ENCODE data around the gene LIPC. TPM values are rescaled to one million over a fixed set of nuclear protein-coding genes. Genes with fewer than 3 reads are reported as not detected.

LIPC gene
- total RNA-seq, 1 experiment from 2014 or later = not detected

DNA sequence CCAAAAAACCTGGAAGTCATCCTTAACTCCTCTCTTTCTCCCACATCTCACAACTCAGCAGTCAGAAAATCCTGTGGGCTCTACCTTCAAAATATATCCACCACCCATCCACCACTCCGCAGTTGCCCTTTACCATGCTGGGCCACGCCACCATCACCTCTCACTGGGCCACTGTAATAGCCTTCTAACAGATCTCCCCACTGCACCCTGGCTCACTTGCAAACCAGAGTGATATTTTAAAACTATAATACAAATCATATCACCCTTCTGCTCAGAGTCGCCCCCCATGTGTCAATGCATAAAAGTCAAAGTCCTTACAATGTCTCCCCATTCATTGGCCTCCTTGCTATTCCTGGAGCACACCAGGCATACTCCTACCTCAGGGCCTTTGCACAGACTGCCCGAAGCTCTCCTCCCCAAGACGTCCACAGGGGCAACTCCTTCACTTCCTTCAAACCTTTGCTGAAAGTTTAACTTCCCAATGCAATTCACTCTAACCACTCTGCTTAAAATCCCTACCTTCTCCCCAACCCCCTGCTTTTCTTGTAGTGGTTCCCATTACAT lies 1.5 kb upstream of the LIPC start:
- Mint-ChIP-seq H3K4me3 (no peak overlapping the region), H3K9me3 (peaks cover 4% of the 10 kb centered on the region; the same call in 1 of the 2 replicates), H3K27me3 (ENCODE audit: low read depth) (no peaks in the 10 kb centered on the region), H3K27ac (no peak overlapping the region), H3K4me1 (peaks cover 4% of the 10 kb centered on the region; the same call in 1 of the 2 replicates), H3K36me3 (no peaks in the 10 kb centered on the region)
- ChIA-PET CTCF (no interaction called here), POLR2A (no interaction called here)
- ATAC-seq (no peak), DNase-seq (ENCODE audit: low spot score) (no peak)
- TF ChIP-seq ESRRA (CRISPR knock-in tag; IDR thresholded peaks at IDR 0.05; ENCODE audit: borderline replicate concordance) (no peak), CREB1 (CRISPR knock-in tag; IDR thresholded peaks at IDR 0.05) (no peak), FOXJ3 (CRISPR knock-in tag; IDR thresholded peaks at IDR 0.05; ENCODE audit: borderline replicate concordance) (no peak), ZBTB21 (CRISPR knock-in tag; IDR thresholded peaks at IDR 0.05; ENCODE audit: borderline replicate concordance) (no peak), CBFB (CRISPR knock-in tag; IDR thresholded peaks at IDR 0.05; ENCODE audit: low read depth) (no peak), SOX15 (CRISPR knock-in tag; IDR thresholded peaks at IDR 0.05) (no peak), MXD4 (CRISPR knock-in tag; IDR thresholded peaks at IDR 0.05; ENCODE audit: borderline replicate concordance) (no peak), TEAD4 (CRISPR knock-in tag; IDR thresholded peaks at IDR 0.05) (no peak)
- TF ChIP-seq, protein P1, sequence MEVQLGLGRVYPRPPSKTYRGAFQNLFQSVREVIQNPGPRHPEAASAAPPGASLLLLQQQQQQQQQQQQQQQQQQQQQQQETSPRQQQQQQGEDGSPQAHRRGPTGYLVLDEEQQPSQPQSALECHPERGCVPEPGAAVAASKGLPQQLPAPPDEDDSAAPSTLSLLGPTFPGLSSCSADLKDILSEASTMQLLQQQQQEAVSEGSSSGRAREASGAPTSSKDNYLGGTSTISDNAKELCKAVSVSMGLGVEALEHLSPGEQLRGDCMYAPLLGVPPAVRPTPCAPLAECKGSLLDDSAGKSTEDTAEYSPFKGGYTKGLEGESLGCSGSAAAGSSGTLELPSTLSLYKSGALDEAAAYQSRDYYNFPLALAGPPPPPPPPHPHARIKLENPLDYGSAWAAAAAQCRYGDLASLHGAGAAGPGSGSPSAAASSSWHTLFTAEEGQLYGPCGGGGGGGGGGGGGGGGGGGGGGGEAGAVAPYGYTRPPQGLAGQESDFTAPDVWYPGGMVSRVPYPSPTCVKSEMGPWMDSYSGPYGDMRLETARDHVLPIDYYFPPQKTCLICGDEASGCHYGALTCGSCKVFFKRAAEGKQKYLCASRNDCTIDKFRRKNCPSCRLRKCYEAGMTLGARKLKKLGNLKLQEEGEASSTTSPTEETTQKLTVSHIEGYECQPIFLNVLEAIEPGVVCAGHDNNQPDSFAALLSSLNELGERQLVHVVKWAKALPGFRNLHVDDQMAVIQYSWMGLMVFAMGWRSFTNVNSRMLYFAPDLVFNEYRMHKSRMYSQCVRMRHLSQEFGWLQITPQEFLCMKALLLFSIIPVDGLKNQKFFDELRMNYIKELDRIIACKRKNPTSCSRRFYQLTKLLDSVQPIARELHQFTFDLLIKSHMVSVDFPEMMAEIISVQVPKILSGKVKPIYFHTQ (CRISPR knock-in tag; IDR thresholded peaks at IDR 0.05) = no peak
- TF ChIP-seq, protein P2, sequence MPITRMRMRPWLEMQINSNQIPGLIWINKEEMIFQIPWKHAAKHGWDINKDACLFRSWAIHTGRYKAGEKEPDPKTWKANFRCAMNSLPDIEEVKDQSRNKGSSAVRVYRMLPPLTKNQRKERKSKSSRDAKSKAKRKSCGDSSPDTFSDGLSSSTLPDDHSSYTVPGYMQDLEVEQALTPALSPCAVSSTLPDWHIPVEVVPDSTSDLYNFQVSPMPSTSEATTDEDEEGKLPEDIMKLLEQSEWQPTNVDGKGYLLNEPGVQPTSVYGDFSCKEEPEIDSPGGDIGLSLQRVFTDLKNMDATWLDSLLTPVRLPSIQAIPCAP (CRISPR knock-in tag; IDR thresholded peaks at IDR 0.05) = no peak
- TF ChIP-seq, protein P3, sequence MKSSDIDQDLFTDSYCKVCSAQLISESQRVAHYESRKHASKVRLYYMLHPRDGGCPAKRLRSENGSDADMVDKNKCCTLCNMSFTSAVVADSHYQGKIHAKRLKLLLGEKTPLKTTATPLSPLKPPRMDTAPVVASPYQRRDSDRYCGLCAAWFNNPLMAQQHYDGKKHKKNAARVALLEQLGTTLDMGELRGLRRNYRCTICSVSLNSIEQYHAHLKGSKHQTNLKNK (CRISPR knock-in tag; IDR thresholded peaks at IDR 0.05) = no peak

DNA sequence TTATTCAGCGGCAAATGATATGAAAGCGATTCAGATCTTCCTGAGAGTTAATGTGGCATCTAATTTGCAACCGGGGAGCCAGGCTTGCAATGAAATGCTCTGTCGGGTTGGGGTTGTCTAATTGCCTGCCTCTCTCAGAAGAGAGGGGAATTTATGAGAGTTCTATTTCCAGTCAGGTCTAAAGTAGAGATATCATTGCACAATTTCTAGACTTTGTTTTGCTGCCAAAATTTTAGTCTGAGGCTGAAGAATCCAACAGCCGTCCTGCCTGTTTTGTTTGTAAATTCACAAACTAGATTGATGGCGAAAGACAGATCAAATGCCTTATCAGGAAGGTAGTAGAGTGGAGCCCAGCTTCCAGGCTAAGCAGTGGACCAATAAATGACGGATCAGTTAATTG lies 610 bp downstream of the LIPC start:
- ATAC-seq = no peak
- Mint-ChIP-seq H3K36me3 (no peaks in the 10 kb centered on the region), H3K4me3 (no peak overlapping the region), H3K27me3 (ENCODE audit: low read depth) (no peaks in the 10 kb centered on the region), H3K9me3 (peaks cover 4% of the 10 kb centered on the region; the same call in 1 of the 2 replicates), H3K27ac (no peak overlapping the region), H3K4me1 (peaks cover 4% of the 10 kb centered on the region; the same call in 1 of the 2 replicates)
- POLR2A ChIA-PET = no interaction called here
- no peak for DNase-seq (ENCODE audit: low spot score)
- CTCF ChIA-PET = no interaction called here
- TF ChIP-seq TEAD4 (CRISPR knock-in tag; IDR thresholded peaks at IDR 0.05) = no peak
- TF ChIP-seq, protein P4, sequence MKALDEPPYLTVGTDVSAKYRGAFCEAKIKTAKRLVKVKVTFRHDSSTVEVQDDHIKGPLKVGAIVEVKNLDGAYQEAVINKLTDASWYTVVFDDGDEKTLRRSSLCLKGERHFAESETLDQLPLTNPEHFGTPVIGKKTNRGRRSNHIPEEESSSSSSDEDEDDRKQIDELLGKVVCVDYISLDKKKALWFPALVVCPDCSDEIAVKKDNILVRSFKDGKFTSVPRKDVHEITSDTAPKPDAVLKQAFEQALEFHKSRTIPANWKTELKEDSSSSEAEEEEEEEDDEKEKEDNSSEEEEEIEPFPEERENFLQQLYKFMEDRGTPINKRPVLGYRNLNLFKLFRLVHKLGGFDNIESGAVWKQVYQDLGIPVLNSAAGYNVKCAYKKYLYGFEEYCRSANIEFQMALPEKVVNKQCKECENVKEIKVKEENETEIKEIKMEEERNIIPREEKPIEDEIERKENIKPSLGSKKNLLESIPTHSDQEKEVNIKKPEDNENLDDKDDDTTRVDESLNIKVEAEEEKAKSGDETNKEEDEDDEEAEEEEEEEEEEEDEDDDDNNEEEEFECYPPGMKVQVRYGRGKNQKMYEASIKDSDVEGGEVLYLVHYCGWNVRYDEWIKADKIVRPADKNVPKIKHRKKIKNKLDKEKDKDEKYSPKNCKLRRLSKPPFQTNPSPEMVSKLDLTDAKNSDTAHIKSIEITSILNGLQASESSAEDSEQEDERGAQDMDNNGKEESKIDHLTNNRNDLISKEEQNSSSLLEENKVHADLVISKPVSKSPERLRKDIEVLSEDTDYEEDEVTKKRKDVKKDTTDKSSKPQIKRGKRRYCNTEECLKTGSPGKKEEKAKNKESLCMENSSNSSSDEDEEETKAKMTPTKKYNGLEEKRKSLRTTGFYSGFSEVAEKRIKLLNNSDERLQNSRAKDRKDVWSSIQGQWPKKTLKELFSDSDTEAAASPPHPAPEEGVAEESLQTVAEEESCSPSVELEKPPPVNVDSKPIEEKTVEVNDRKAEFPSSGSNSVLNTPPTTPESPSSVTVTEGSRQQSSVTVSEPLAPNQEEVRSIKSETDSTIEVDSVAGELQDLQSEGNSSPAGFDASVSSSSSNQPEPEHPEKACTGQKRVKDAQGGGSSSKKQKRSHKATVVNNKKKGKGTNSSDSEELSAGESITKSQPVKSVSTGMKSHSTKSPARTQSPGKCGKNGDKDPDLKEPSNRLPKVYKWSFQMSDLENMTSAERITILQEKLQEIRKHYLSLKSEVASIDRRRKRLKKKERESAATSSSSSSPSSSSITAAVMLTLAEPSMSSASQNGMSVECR (CRISPR knock-in tag; IDR thresholded peaks at IDR 0.05; ENCODE audit: borderline replicate concordance) = no peak
- no peak for TF ChIP-seq OVOL2 (CRISPR knock-in tag; IDR thresholded peaks at IDR 0.05; ENCODE audit: borderline replicate concordance)
- no peak for TF ChIP-seq GRHL2 (CRISPR knock-in tag; IDR thresholded peaks at IDR 0.05; ENCODE audit: insufficient replicate concordance, severe bottlenecking)
- TF ChIP-seq, protein P5, sequence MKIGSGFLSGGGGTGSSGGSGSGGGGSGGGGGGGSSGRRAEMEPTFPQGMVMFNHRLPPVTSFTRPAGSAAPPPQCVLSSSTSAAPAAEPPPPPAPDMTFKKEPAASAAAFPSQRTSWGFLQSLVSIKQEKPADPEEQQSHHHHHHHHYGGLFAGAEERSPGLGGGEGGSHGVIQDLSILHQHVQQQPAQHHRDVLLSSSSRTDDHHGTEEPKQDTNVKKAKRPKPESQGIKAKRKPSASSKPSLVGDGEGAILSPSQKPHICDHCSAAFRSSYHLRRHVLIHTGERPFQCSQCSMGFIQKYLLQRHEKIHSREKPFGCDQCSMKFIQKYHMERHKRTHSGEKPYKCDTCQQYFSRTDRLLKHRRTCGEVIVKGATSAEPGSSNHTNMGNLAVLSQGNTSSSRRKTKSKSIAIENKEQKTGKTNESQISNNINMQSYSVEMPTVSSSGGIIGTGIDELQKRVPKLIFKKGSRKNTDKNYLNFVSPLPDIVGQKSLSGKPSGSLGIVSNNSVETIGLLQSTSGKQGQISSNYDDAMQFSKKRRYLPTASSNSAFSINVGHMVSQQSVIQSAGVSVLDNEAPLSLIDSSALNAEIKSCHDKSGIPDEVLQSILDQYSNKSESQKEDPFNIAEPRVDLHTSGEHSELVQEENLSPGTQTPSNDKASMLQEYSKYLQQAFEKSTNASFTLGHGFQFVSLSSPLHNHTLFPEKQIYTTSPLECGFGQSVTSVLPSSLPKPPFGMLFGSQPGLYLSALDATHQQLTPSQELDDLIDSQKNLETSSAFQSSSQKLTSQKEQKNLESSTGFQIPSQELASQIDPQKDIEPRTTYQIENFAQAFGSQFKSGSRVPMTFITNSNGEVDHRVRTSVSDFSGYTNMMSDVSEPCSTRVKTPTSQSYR (CRISPR knock-in tag; IDR thresholded peaks at IDR 0.05) = no peak
- TF ChIP-seq, protein P6, sequence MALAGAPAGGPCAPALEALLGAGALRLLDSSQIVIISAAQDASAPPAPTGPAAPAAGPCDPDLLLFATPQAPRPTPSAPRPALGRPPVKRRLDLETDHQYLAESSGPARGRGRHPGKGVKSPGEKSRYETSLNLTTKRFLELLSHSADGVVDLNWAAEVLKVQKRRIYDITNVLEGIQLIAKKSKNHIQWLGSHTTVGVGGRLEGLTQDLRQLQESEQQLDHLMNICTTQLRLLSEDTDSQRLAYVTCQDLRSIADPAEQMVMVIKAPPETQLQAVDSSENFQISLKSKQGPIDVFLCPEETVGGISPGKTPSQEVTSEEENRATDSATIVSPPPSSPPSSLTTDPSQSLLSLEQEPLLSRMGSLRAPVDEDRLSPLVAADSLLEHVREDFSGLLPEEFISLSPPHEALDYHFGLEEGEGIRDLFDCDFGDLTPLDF (CRISPR knock-in tag; IDR thresholded peaks at IDR 0.05) = no peak
- TF ChIP-seq, protein P7, sequence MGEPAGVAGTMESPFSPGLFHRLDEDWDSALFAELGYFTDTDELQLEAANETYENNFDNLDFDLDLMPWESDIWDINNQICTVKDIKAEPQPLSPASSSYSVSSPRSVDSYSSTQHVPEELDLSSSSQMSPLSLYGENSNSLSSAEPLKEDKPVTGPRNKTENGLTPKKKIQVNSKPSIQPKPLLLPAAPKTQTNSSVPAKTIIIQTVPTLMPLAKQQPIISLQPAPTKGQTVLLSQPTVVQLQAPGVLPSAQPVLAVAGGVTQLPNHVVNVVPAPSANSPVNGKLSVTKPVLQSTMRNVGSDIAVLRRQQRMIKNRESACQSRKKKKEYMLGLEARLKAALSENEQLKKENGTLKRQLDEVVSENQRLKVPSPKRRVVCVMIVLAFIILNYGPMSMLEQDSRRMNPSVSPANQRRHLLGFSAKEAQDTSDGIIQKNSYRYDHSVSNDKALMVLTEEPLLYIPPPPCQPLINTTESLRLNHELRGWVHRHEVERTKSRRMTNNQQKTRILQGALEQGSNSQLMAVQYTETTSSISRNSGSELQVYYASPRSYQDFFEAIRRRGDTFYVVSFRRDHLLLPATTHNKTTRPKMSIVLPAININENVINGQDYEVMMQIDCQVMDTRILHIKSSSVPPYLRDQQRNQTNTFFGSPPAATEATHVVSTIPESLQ (CRISPR knock-in tag; IDR thresholded peaks at IDR 0.05) = no peak
- TF ChIP-seq, protein P8, sequence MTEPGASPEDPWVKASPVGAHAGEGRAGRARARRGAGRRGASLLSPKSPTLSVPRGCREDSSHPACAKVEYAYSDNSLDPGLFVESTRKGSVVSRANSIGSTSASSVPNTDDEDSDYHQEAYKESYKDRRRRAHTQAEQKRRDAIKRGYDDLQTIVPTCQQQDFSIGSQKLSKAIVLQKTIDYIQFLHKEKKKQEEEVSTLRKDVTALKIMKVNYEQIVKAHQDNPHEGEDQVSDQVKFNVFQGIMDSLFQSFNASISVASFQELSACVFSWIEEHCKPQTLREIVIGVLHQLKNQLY (CRISPR knock-in tag; IDR thresholded peaks at IDR 0.05) = no peak
- TF ChIP-seq NR1H2 (CRISPR knock-in tag; IDR thresholded peaks at IDR 0.05) = no peak
- no peak for TF ChIP-seq ZBTB21 (CRISPR knock-in tag; IDR thresholded peaks at IDR 0.05; ENCODE audit: borderline replicate concordance)
